CD4-positive, alpha-beta T cell (primary cell): ENCODE results near the gene NFAM1. TPM values are rescaled to one million over a fixed set of nuclear protein-coding genes. Genes with fewer than 3 reads are reported as not detected.

Source experiments
- ATAC-seq: fragments of 200-7000 bp; cut with Tn5 transposase; one replicate; pipeline ENCODE4 v1.10.0; 2022; ENCODE audit warnings: mild to moderate bottlenecking; ENCODE audit not compliant: poor library complexity
- CTCF ChIA-PET: fragments of 350-600 bp; sonication (Branson Sonifier 250); formaldehyde crosslinking; loops from one replicate; lab custom pipeline; 2021; ENCODE audit warnings: antibody characterized with exemption, inconsistent platforms; lab: Charles Lee
- POLR2A ChIA-PET: fragments of 350-600 bp; sonication (Branson Sonifier 250); formaldehyde crosslinking; loops from one replicate; lab custom pipeline; 2021; ENCODE audit warnings: antibody characterized with exemption, inconsistent platforms; lab: Charles Lee
- DNase-seq, 14 experiments: peaks; one replicate each; pipeline ENCODE4 v3.0.0-alpha.2; 2013 to 2020; ENCODE audit warnings: mixed read lengths in 2 of 14
- H3K27ac ChIP-seq, 2 donors: one replicate each; pipeline versions ENCODE4 v1.5.1 to v1.7.0; 2013; ENCODE audit warnings: low read length in 2 of 2, low read depth in 1 of 2, mild to moderate bottlenecking in 1 of 2
- H3K27me3 ChIP-seq, 2 experiments: 1 replicate in 1 of 2; 2 replicates in 1 of 2; pipeline versions ENCODE4 v1.6.1 to v1.7.0; 2013; ENCODE audit warnings: low read length in 2 of 2, control low read depth in 1 of 2, mild to moderate bottlenecking in 1 of 2, moderate library complexity in 1 of 2; ENCODE audit not compliant: insufficient read depth in 2 of 2, control insufficient read depth in 1 of 2
- H3K36me3 ChIP-seq: one replicate; pipeline ENCODE4 v1.6.1; 2013; ENCODE audit warnings: low read length, control low read depth; ENCODE audit not compliant: insufficient read depth
- H3K4me1 ChIP-seq: one replicate; pipeline ENCODE4 v1.6.1; 2013; ENCODE audit warnings: low read length, control low read depth; ENCODE audit not compliant: insufficient read depth
- H3K4me3 ChIP-seq: one replicate; pipeline ENCODE4 v1.5.1; 2013; ENCODE audit warnings: mild to moderate bottlenecking, low read length, moderate library complexity
- H3K9me3 ChIP-seq, 2 experiments: 1 replicate in 1 of 2; 2 replicates in 1 of 2; pipeline versions ENCODE4 v1.6.1 to v1.7.0; 2013; ENCODE audit warnings: low read length in 2 of 2, mild to moderate bottlenecking in 2 of 2, control low read depth in 1 of 2, moderate library complexity in 1 of 2; ENCODE audit not compliant: control insufficient read depth in 1 of 2, insufficient read depth in 1 of 2
- H3K27ac Mint-ChIP-seq: one replicate; pipeline ENCODE4 v1.8.0; 2020; ENCODE audit warnings: mixed read lengths
- H3K27me3 Mint-ChIP-seq: one replicate; pipeline ENCODE4 v1.8.0; 2021; ENCODE audit warnings: mixed read lengths
- H3K36me3 Mint-ChIP-seq: one replicate; pipeline ENCODE4 v1.8.0; 2021; ENCODE audit warnings: low read depth, mixed read lengths
- H3K4me1 Mint-ChIP-seq: one replicate; pipeline ENCODE4 v1.8.0; 2021; ENCODE audit warnings: low read depth, mixed read lengths
- H3K4me3 Mint-ChIP-seq: one replicate; pipeline ENCODE4 v1.8.0; 2020; ENCODE audit warnings: mild to moderate bottlenecking, mixed read lengths
- H3K9me3 Mint-ChIP-seq: one replicate; pipeline ENCODE4 v1.8.0; 2020; ENCODE audit warnings: mixed read lengths
- intact Hi-C, 2 experiments: fragments of 100-400 bp; cut with DNase I in 1 of 2; cut with micrococcal nuclease in 1 of 2; formaldehyde crosslinking; loops; one replicate each; pipeline versions ENCODE4 v1.15.1 to v1.9.0; 2023 to 2025; cut with DNase I, micrococcal nuclease
- total RNA-seq, 174 experiments: library from RNA in 2 of 174; stranded (reverse) in 2 of 174; gene quantifications; one replicate each; pipeline ENCODE4 v1.2.3 and lab custom pipeline; 2021 to 2026
- TF ChIP-seq, protein P1 (sequence below): fragments of 200-600 bp; IDR thresholded peaks from one replicate; pipeline ENCODE4 v1.8.0; 2022; ENCODE audit warnings: antibody characterized with exemption, mild to moderate bottlenecking

Gene NFAM1
- total RNA-seq, 2 experiments from 2014 or later, result 0.34 to 0.38 TPM

DNA sequence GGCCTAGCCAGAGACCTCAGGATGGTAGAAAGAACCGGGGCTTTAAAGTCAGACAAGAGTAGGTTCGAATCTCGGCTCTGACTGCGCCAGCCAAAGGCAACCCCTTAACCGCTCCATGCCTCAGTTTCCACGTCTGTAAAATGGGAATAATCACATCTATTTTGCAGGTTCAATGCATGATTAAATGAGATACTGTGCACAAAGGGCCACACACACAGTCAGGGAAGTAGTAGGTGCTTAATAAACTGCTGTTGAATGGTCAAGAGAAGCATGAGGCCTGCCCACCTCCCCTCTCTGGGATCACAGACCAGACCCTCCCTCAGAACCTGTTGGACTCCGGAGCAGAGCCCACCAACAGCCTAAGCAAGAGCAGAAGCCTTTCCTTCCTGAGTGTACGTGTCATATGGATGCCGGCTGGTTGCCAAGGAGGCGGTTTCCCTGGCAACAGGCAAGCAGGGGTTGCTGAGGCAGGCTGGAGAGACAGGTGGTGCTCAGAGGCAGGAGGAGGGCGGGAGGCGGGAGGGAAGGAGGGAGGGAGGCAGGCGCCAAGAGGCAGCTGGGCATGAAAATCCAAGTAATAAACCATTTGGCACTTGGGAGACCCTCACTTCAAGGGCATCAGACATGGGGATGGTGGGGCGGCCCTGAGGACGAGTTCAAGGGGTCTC is 43.9 kb downstream of the NFAM1 start:
- CTCF ChIA-PET, result no interaction called here
- ATAC-seq (no peak), DNase-seq (no peak)
- no peak overlapping the region for H3K27ac Mint-ChIP-seq
- POLR2A ChIA-PET, result no interaction called here
- H3K4me1 ChIP-seq, result no peaks in the 10 kb centered on the region
- H3K36me3 ChIP-seq, result no peaks in the 10 kb centered on the region
- H3K27me3 Mint-ChIP-seq, result no peaks in the 10 kb centered on the region
- TF ChIP-seq, protein P1, sequence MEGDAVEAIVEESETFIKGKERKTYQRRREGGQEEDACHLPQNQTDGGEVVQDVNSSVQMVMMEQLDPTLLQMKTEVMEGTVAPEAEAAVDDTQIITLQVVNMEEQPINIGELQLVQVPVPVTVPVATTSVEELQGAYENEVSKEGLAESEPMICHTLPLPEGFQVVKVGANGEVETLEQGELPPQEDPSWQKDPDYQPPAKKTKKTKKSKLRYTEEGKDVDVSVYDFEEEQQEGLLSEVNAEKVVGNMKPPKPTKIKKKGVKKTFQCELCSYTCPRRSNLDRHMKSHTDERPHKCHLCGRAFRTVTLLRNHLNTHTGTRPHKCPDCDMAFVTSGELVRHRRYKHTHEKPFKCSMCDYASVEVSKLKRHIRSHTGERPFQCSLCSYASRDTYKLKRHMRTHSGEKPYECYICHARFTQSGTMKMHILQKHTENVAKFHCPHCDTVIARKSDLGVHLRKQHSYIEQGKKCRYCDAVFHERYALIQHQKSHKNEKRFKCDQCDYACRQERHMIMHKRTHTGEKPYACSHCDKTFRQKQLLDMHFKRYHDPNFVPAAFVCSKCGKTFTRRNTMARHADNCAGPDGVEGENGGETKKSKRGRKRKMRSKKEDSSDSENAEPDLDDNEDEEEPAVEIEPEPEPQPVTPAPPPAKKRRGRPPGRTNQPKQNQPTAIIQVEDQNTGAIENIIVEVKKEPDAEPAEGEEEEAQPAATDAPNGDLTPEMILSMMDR, result no peak
- no peaks in the 10 kb centered on the region for H3K4me1 Mint-ChIP-seq
- H3K27me3 ChIP-seq, result no peaks in the 10 kb centered on the region
- H3K4me3 ChIP-seq, result no peak overlapping the region
- intact Hi-C loops, result no loop called here
- H3K9me3 ChIP-seq, result no peaks in the 10 kb centered on the region
- no peak overlapping the region for H3K27ac ChIP-seq
- H3K36me3 Mint-ChIP-seq, result no peaks in the 10 kb centered on the region
- H3K9me3 Mint-ChIP-seq, result no peaks in the 10 kb centered on the region
- no peak overlapping the region for H3K4me3 Mint-ChIP-seq

DNA sequence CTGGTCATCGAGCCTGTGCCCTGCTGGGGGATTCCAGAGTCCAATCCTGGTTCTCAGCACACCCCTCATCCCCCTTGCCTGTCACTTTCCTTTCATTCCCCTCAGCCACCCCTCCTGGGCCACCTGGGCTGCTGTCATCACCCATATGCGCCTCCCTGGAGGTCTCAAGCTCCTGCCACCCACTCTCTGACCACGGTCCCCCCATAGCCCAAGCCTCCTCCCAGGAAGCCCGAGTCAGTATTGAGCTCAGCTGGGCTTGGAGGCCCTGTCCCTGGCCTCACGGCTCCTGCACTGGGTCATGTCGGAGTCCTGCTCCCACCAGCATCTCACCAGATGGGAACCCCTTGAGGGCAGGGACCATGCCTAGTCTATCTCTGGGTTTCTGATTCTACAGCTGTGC is 44.6 kb downstream of the NFAM1 start:
- Mint-ChIP-seq H3K27ac (no peak overlapping the region), H3K4me1 (no peaks in the 10 kb centered on the region), H3K4me3 (no peak overlapping the region), H3K36me3 (no peaks in the 10 kb centered on the region), H3K27me3 (no peaks in the 10 kb centered on the region), H3K9me3 (no peaks in the 10 kb centered on the region)
- Histone ChIP-seq H3K27me3 (no peaks in the 10 kb centered on the region), H3K4me3 (no peak overlapping the region), H3K36me3 (no peaks in the 10 kb centered on the region), H3K27ac (no peak overlapping the region), H3K9me3 (no peaks in the 10 kb centered on the region), H3K4me1 (no peaks in the 10 kb centered on the region)
- TF ChIP-seq, protein P1, result no peak
- ChIA-PET POLR2A (no interaction called here), CTCF (no interaction called here)
- intact Hi-C loops, result no loop called here
- no peak for DNase-seq
- ATAC-seq, result no peak

DNA sequence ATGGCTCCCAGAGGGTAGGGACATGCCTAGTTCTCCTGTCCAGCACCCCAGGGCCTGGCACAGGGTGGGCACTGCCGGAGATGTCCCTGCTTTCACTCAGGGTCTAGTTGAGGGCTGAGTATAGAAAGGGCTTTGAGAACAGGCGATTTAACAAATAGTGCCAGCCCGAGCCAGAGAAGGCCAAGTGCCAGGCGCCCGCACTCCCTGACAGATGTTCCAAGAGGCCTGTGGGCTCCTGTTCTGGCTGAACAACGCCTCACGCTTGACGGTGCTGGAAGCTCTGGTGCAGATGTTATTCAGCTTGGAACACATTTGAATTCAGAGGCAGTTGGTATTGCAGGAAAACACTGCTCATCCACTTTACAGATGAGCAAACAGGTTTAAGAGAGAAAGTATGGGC is 46.5 kb downstream of the NFAM1 start:
- ChIA-PET CTCF (no interaction called here), POLR2A (no interaction called here)
- Mint-ChIP-seq H3K27ac (no peak overlapping the region), H3K4me1 (no peaks in the 10 kb centered on the region), H3K36me3 (no peaks in the 10 kb centered on the region), H3K4me3 (no peak overlapping the region), H3K9me3 (no peaks in the 10 kb centered on the region), H3K27me3 (no peaks in the 10 kb centered on the region)
- TF ChIP-seq, protein P1, result no peak
- intact Hi-C loops, result no loop called here
- Histone ChIP-seq H3K27me3 (no peaks in the 10 kb centered on the region), H3K27ac (no peak overlapping the region), H3K36me3 (no peaks in the 10 kb centered on the region), H3K4me3 (no peak overlapping the region), H3K4me1 (no peaks in the 10 kb centered on the region), H3K9me3 (no peaks in the 10 kb centered on the region)
- no peak for DNase-seq
- no peak for ATAC-seq
